ENCODE results near the gene INSR. TPM values are rescaled to one million over a fixed set of nuclear protein-coding genes. Genes with fewer than 3 reads are reported as not detected.

INSR gene
- 1 to 10 TPM; 2.1 to 6.3 (median 2.5) TPM for total RNA-seq (2021; fragmentation: NEBNext Ultra II Directional; extraction: Animal tissue kit (Norgen Biotek cat#: 25700))
- long read RNA-seq, partial matches to known transcripts, result 0 of 8 reads
- long read RNA-seq, other reads (novel, unspliced or antisense), result 8 of 8 reads

GRCh38 chr19:7293762-7294557 is at the start of gene INSR:
TSS of gene INSR (minus strand) at chr19:7294414. CDS start at chr19:7293891, 523 bp downstream.
- peak within 1 kb of the TSS; percentile 82 for H3K4me3 Mint-ChIP-seq
- H3K36me3 Mint-ChIP-seq (ENCODE audit: low read depth), result no peaks in the 10 kb centered on the region
- peaks cover 6% of the 10 kb centered on the region; the same call in 1 of the 2 replicates for H3K4me1 Mint-ChIP-seq (ENCODE audit: low read depth)
- DNase-seq, result peak; percentile 83
- no peak for TF ChIP-seq CTCF (IDR thresholded peaks at IDR 0.05)
- H3K27ac Mint-ChIP-seq, result no peak within 1 kb of the TSS
- peaks cover 14% of the 10 kb centered on the region for H3K27me3 Mint-ChIP-seq (ENCODE audit: insufficient read depth)
- H3K9me3 Mint-ChIP-seq, result no peaks in the 10 kb centered on the region

GRCh38 chr19:7342143-7342542 is 47.9 kb upstream of the INSR start:
- H3K36me3 Mint-ChIP-seq (ENCODE audit: low read depth), result no peaks in the 10 kb centered on the region
- peaks cover 14% of the 10 kb centered on the region for H3K27me3 Mint-ChIP-seq (ENCODE audit: insufficient read depth)
- no peaks in the 10 kb centered on the region for H3K4me1 Mint-ChIP-seq (ENCODE audit: low read depth)
- no peak overlapping the region for H3K27ac Mint-ChIP-seq
- H3K9me3 Mint-ChIP-seq, result no peaks in the 10 kb centered on the region
- no peak overlapping the region for H3K4me3 Mint-ChIP-seq
- TF ChIP-seq CTCF (IDR thresholded peaks at IDR 0.05), result no peak
- no peak for DNase-seq

- peak; percentile 61 for DNase-seq
- H3K36me3 Mint-ChIP-seq (ENCODE audit: low read depth), result no peaks in the 10 kb centered on the region
- peak; percentile 95 for TF ChIP-seq CTCF (IDR thresholded peaks at IDR 0.05)
- no peaks in the 10 kb centered on the region for H3K9me3 Mint-ChIP-seq
- no peak overlapping the region for H3K4me3 Mint-ChIP-seq
- no peak overlapping the region for H3K27ac Mint-ChIP-seq
- H3K27me3 Mint-ChIP-seq (ENCODE audit: insufficient read depth), result peaks cover 18% of the 10 kb centered on the region
- no peaks in the 10 kb centered on the region for H3K4me1 Mint-ChIP-seq (ENCODE audit: low read depth)
Measured at GRCh38 chr19:7340959-7341837, 47.0 kb upstream of the INSR start.

GRCh38 chr19:7337380-7338194 is 43.4 kb upstream of the INSR start:
- DNase-seq, result no peak
- H3K9me3 Mint-ChIP-seq, result no peaks in the 10 kb centered on the region
- peaks cover 18% of the 10 kb centered on the region for H3K27me3 Mint-ChIP-seq (ENCODE audit: insufficient read depth)
- no peak for TF ChIP-seq CTCF (IDR thresholded peaks at IDR 0.05)
- no peak overlapping the region for H3K27ac Mint-ChIP-seq
- H3K4me1 Mint-ChIP-seq (ENCODE audit: low read depth), result no peaks in the 10 kb centered on the region
- no peaks in the 10 kb centered on the region for H3K36me3 Mint-ChIP-seq (ENCODE audit: low read depth)
- H3K4me3 Mint-ChIP-seq, result no peak overlapping the region
